ENCODE measurements around the gene TMOD2. TPM values are rescaled to one million over a fixed set of nuclear protein-coding genes. Genes with fewer than 3 reads are reported as not detected.

The TMOD2 gene
- total and polyA plus RNA-seq, 7 donors, result 0.49 to 5.8 (median 2.1) TPM

DNA sequence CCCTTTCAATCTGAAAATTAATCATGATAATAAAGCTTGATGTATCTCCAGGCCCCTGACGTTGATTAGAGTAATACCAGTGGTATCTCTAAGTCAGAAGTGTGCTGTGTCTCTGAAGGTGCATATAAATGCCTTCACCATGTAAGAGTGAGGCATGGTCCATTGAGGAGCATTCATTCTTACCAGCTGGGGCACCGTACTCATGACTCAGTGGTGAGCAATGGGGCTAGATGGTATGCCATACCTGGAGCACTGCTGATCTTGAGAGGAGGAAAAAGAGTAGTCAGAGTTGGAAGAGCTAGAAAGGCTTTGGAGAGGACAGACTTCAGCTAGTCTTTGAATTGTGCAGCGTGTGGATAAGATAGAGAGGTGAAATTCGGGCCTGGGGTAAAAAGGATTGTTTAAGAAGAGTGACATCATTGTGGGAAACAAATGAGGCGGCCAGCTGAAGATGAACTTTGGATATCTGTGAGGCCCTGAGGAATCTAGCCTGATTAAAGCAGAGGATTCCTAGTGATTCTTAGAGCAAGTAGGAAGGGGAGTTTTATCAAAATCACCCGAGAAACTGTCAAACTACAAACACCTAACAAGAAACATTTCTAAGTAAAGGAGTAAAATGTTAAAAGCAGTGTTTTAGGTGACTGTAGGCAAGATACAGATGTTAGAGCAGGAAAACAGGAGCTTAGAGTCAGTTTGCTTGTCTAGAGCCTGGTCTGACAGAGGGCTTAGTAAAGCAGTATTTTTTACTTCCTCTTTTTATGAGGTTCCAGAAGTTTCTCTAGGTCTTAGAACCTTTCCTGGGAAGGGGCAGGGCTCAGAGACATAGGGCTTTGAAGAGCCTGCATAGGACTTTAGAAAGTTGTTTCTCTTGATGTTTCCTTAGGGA, 91.7 kb downstream of the TMOD2 start:
- intact Hi-C loops (cut with DNase I), result no loop called here
- 77 to 80% (median 80%) methylated on average over 6 of the region's 6 CpGs for WGBS, 3 donors
- H3K4me1 ChIP-seq, result peaks cover 35% of the 10 kb centered on the region
- H3K27ac ChIP-seq, result no peak overlapping the region
- no peaks in the 10 kb centered on the region for H3K9me3 ChIP-seq
- DNase-seq, result no peak
- H3K4me3 ChIP-seq, result no peak overlapping the region
- ATAC-seq, result peak in 1 of 4 donors; percentile 49
- TF ChIP-seq, protein P1, sequence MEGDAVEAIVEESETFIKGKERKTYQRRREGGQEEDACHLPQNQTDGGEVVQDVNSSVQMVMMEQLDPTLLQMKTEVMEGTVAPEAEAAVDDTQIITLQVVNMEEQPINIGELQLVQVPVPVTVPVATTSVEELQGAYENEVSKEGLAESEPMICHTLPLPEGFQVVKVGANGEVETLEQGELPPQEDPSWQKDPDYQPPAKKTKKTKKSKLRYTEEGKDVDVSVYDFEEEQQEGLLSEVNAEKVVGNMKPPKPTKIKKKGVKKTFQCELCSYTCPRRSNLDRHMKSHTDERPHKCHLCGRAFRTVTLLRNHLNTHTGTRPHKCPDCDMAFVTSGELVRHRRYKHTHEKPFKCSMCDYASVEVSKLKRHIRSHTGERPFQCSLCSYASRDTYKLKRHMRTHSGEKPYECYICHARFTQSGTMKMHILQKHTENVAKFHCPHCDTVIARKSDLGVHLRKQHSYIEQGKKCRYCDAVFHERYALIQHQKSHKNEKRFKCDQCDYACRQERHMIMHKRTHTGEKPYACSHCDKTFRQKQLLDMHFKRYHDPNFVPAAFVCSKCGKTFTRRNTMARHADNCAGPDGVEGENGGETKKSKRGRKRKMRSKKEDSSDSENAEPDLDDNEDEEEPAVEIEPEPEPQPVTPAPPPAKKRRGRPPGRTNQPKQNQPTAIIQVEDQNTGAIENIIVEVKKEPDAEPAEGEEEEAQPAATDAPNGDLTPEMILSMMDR (IDR thresholded peaks at IDR 0.05), result no peak
- H3K27me3 ChIP-seq (ENCODE audit: insufficient read depth in 3 of 3, low read length in 2 of 3), result no peaks in the 10 kb centered on the region
- no peaks in the 10 kb centered on the region for H3K36me3 ChIP-seq (ENCODE audit: insufficient read depth in 1 of 2, low read depth in 1 of 2)

DNA sequence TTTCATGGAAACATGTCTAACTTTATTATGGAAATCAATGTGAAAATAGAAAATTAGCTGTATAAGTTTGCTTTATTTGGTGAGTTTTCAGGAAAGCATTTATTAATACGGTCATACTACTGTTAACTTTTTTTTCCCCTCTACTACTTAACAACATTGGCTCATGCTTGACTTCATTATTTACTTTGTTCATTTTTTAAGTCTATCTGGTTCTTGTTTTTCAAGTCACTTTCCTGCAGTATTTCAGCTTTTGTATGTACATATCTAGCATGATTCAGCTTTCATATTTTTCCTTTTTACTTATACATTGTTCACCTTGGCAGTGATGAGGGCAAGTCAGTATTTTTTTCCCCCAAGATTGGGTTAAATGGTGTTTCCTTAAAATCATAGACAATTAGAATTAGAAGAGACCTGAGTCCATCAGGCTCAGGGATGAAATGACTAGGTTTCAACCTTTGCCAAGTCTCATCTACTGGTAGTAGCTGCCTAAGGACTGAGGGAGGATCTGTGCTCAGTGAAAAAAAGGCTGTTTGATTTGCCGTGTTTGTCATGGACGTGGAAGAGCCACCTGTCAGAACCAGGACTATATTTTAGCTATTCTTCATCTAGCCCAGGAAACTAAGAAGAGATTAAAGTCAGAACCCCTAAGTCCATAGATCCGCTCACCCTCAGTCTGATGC, 93.5 kb downstream of the TMOD2 start:
- intact Hi-C loops (cut with DNase I), result no loop called here
- no peaks in the 10 kb centered on the region for H3K27me3 ChIP-seq (ENCODE audit: insufficient read depth in 3 of 3, low read length in 2 of 3)
- ATAC-seq (no peak), DNase-seq (no peak)
- no peak overlapping the region for H3K27ac ChIP-seq
- no peaks in the 10 kb centered on the region for H3K9me3 ChIP-seq
- TF ChIP-seq, protein P1 (IDR thresholded peaks at IDR 0.05), result no peak
- peaks cover 36% of the 10 kb centered on the region for H3K4me1 ChIP-seq
- WGBS, 3 donors, result 69 to 74% (median 71%) methylated on average over 4 of the region's 4 CpGs
- no peaks in the 10 kb centered on the region for H3K36me3 ChIP-seq (ENCODE audit: insufficient read depth in 1 of 2, low read depth in 1 of 2)
- H3K4me3 ChIP-seq, result no peak overlapping the region

DNA sequence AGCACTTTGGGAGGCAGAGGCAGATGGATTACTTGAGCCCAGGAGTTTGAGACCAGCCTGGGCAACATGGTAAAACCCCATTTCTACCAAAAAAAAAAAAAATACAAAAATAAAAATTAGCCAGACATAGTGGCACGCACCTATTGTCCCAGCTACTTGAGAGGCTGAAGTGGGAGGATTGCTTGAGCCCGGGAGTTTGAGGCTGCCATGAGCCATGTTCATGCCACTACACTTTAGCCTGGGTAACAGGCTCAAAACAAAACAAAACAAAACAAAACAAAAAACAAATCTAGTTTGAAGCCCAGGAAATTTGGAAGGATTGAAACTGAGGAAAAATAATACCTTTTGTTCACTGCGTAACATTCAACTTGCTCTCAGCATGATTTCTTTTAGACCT, 94.7 kb downstream of the TMOD2 start:
- Histone ChIP-seq H3K4me3 (no peak overlapping the region), H3K4me1 (peaks cover 32% of the 10 kb centered on the region), H3K27ac (no peak overlapping the region), H3K9me3 (no peaks in the 10 kb centered on the region), H3K36me3 (ENCODE audit: insufficient read depth in 1 of 2, low read depth in 1 of 2) (no peaks in the 10 kb centered on the region), H3K27me3 (ENCODE audit: insufficient read depth in 3 of 3, low read length in 2 of 3) (no peaks in the 10 kb centered on the region)
- DNase-seq (no peak), ATAC-seq (no peak)
- TF ChIP-seq, protein P1 (IDR thresholded peaks at IDR 0.05), result no peak
- 73 to 85% (median 77%) methylated on average over 3 of the region's 3 CpGs for WGBS, 3 donors
- intact Hi-C loops (cut with DNase I), result no loop called here

DNA sequence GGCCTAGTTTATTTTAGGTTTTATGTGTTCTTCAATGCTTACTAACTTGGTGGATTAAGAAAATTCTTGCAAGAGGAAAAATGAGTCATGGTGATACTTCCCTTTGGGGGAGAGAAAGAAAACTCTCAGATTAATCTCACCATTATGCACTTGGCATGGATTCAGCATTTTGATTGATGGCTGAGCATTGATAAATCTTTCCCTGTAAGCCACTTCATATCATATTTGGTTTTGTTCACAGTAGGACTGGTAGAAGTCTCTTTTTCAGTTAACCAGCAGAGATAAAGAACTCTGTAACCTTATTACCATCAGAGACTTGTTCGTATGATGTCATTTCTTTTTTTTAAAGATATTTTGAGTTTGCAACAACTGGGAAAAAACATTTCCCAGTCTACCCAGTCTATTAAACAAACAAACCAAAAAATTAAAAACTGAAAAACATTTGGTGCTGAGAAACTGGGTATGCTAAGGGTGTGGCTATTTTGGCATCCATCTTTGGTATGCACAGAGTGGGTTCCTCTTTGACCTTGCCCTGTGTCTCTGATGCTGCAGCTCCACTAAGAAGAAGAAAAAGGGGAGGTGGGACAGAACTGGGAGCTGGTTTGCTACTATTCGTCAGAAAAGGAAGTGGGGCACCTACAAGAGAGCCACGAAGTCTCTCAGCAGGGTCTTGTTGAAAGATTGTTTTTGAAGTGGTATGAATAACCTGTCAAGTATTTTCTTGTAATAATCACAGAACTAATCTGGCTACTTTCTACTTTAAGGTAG, 95.2 kb downstream of the TMOD2 start:
- no peak overlapping the region for H3K4me3 ChIP-seq
- H3K9me3 ChIP-seq, result no peaks in the 10 kb centered on the region
- DNase-seq, result no peak
- ATAC-seq, result no peak
- H3K36me3 ChIP-seq (ENCODE audit: insufficient read depth in 1 of 2, low read depth in 1 of 2), result no peaks in the 10 kb centered on the region
- intact Hi-C loops (cut with DNase I), result no loop called here
- H3K4me1 ChIP-seq, result peaks cover 32% of the 10 kb centered on the region
- TF ChIP-seq, protein P1 (IDR thresholded peaks at IDR 0.05), result no peak
- no peak overlapping the region for H3K27ac ChIP-seq
- 56 to 60% (median 59%) methylated on average over 3 of the region's 3 CpGs for WGBS, 3 donors
- H3K27me3 ChIP-seq (ENCODE audit: insufficient read depth in 3 of 3, low read length in 2 of 3), result no peaks in the 10 kb centered on the region

Data from psoas muscle (tissue), 8 donors.